SU-DHL-6 (cell line): Measurements from ENCODE around the gene SREBF2.

Source experiments
- H2AFZ ChIP-seq: fragments of 200-600 bp; sonication (generic); 2 replicates; pipeline ENCODE4 v1.6.1; 2014; ENCODE audit warnings: low read depth, mild to moderate bottlenecking, moderate library complexity, mixed read lengths, antibody characterized with exemption, low read length; ENCODE audit not compliant: severe bottlenecking
- H3F3A ChIP-seq: fragments of 200-600 bp; shearing (Covaris generic); 2 replicates; pipeline ENCODE4 v1.6.0; 2016; ENCODE audit warnings: antibody characterized with exemption, mild to moderate bottlenecking; ENCODE audit not compliant: insufficient read depth
- H3K27ac ChIP-seq: fragments of 200-600 bp; sonication (generic); 2 replicates; pipeline ENCODE4 v1.5.1; 2016; ENCODE audit warnings: low read depth, mild to moderate bottlenecking, low read length, moderate library complexity, mixed read lengths
- H3K27me3 ChIP-seq: fragments of 200-600 bp; sonication (generic), shearing (Covaris generic); 2 replicates; pipeline ENCODE4 v1.6.0; 2014; ENCODE audit warnings: mild to moderate bottlenecking, low read length
- H3K36me3 ChIP-seq: fragments of 200-600 bp; sonication (generic); 2 replicates; pipeline ENCODE4 v1.6.1; 2014; ENCODE audit warnings: mild to moderate bottlenecking, low read length, mixed read lengths
- H3K4me2 ChIP-seq: fragments of 300-600, 200-600 bp; shearing (Covaris generic), sonication (generic); 2 replicates; pipeline ENCODE4 v1.6.0; 2014; ENCODE audit warnings: low read length, low read depth, mild to moderate bottlenecking; ENCODE audit not compliant: poor library complexity, severe bottlenecking
- H3K4me3 ChIP-seq: fragments of 200-600 bp; sonication (generic); 2 replicates; pipeline ENCODE4 v1.5.1; 2014; ENCODE audit warnings: antibody characterized with exemption, low read length, mild to moderate bottlenecking, mixed read lengths; ENCODE audit not compliant: insufficient read depth, poor library complexity, severe bottlenecking
- H3K79me2 ChIP-seq: fragments of 200-600 bp; sonication (generic); 2 replicates; pipeline ENCODE4 v1.6.1; 2014; ENCODE audit warnings: mild to moderate bottlenecking, low read length, moderate library complexity; ENCODE audit not compliant: insufficient read depth
- H3K9ac ChIP-seq: fragments of 200-600 bp; sonication (generic); 2 replicates; pipeline ENCODE4 v1.7.0; 2014; ENCODE audit warnings: mild to moderate bottlenecking, low read length
- H3K9me2 ChIP-seq: fragments of 200-600 bp; sonication (generic); replicated peaks from 2 replicates; pipeline ENCODE4 v1.6.1; 2014; ENCODE audit warnings: low read length; ENCODE audit not compliant: insufficient read depth
- H3K9me3 ChIP-seq: fragments of 200-600 bp; sonication (generic); 2 replicates; pipeline ENCODE4 v1.6.1; 2014; ENCODE audit warnings: low read length, mixed read lengths; ENCODE audit not compliant: insufficient read depth
- H4K20me1 ChIP-seq: fragments of 200-600 bp; sonication (generic); 2 replicates; pipeline ENCODE4 v1.6.1; 2014; ENCODE audit warnings: low read depth, mild to moderate bottlenecking, antibody characterized with exemption, low read length, moderate library complexity, mixed read lengths
- EZH2phosphoT487 ChIP-seq: fragments of 200-600 bp; sonication (generic), shearing (Covaris generic); conservative IDR thresholded peaks from 2 replicates; pipeline ENCODE4 v1.6.1; 2018; ENCODE audit warnings: mild to moderate bottlenecking, antibody characterized with exemption, low read length, moderate library complexity, mixed read lengths
- TF ChIP-seq, protein P1 (sequence below): fragments of 200-600 bp; sonication (generic); IDR thresholded peaks from one replicate; pipeline ENCODE4 v1.5.1; 2017; ENCODE audit warnings: antibody characterized with exemption, mild to moderate bottlenecking, low read length, moderate library complexity; ENCODE audit not compliant: insufficient read depth, poor library complexity, severe bottlenecking

SREBF2 gene

DNA sequence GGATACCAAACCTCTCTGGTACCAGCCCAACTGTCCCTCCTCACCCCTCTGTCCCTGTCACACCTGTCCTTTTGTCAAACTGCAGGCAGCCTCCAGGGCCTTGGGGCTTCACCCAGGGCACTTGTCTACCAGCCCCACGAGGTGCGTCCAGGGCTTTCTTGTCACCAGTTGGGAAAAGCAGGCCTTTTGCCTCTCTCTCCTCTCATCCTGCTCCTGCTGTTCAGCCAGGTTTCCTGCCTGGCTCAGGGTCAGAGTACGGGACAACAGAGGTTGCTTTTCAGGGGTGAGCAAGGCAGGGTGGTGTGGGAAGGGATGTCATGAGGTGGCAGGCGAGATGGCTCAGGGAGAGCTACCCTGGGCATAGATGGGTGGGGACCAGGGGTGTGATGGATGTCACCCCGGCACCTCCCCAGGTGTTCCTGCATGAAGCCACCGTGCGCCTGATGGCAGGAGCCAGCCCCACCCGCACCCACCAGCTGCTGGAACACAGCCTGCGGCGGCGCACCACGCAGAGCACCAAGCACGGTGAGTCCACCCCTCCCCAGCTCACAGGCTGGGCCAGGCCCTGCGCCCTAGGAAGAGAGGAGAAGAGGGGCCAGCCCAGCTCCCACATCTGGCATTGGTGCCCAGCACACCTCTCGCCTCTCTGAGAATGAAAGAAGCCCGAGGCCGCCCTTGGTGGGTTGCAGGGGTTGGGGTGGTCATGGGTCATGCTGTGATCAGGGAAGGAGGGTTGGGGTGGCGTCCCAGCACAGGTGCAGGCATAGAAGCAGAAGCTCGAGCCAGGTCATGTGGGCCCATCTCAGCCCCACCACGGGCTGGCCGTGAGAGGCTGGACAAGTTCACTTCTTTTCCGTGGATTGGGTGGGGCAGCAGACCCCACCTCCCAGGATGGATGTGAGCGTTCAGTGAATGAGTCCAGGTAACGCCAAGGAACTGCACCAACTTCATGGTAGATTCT lies 71.8 kb downstream of the SREBF2 start:
- no peaks in the 10 kb centered on the region for H3K9me2 ChIP-seq
- peaks cover 5% of the 10 kb centered on the region for H3K36me3 ChIP-seq
- no peaks in the 10 kb centered on the region for H4K20me1 ChIP-seq
- TF ChIP-seq, protein P1, sequence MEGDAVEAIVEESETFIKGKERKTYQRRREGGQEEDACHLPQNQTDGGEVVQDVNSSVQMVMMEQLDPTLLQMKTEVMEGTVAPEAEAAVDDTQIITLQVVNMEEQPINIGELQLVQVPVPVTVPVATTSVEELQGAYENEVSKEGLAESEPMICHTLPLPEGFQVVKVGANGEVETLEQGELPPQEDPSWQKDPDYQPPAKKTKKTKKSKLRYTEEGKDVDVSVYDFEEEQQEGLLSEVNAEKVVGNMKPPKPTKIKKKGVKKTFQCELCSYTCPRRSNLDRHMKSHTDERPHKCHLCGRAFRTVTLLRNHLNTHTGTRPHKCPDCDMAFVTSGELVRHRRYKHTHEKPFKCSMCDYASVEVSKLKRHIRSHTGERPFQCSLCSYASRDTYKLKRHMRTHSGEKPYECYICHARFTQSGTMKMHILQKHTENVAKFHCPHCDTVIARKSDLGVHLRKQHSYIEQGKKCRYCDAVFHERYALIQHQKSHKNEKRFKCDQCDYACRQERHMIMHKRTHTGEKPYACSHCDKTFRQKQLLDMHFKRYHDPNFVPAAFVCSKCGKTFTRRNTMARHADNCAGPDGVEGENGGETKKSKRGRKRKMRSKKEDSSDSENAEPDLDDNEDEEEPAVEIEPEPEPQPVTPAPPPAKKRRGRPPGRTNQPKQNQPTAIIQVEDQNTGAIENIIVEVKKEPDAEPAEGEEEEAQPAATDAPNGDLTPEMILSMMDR, result no peak
- TF ChIP-seq EZH2phosphoT487, result no peak
- H3K27me3 ChIP-seq, result no peaks in the 10 kb centered on the region
- no peak overlapping the region for H3K4me3 ChIP-seq
- H3K9ac ChIP-seq, result no peak overlapping the region
- H2AFZ ChIP-seq, result no peak overlapping the region
- peaks cover 4% of the 10 kb centered on the region; the same call in 1 of the 2 replicates for H3F3A ChIP-seq
- H3K27ac ChIP-seq, result no peak overlapping the region
- H3K9me3 ChIP-seq, result no peaks in the 10 kb centered on the region
- H3K4me2 ChIP-seq, result no peak overlapping the region
- no peaks in the 10 kb centered on the region for H3K79me2 ChIP-seq

DNA sequence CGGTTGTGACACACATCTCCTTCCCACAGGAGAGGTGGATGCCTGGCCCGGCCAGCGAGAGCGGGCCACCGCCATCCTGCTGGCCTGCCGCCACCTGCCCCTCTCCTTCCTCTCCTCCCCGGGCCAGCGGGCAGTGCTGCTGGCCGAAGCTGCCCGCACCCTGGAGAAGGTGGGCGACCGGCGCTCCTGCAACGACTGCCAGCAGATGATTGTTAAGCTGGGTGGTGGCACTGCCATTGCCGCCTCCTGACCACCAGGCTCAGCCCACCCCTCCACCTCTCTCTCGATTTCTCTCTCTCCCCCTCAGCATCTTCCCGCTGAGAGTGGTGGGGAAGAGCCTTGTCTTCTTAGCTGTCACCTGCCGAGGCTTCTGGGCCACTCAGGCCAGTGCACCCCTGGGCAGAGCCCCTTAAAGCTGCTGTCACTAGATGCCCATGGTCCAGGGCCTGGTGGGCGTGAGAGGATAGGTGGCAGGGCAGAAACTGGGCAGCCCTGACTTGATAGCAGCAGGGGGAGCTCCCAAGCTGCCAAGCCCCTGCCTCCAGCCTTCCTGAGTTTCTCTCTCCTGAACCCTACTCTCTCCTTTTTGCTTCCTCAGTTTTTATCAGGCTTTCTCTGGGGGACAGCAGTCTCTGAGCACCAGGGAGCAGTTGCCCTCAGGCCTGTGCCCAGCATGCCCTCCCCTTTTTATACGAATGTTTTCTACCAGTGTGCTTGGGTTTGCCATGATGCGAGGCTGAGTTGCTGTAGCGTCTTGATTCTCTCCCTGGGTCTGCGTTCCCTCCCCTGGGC lies 72.7 kb downstream of the SREBF2 start:
- Histone ChIP-seq H3F3A (peaks cover 4% of the 10 kb centered on the region; the same call in 1 of the 2 replicates), H2AFZ (no peak overlapping the region), H3K9me3 (no peaks in the 10 kb centered on the region), H3K9me2 (no peaks in the 10 kb centered on the region), H3K9ac (no peak overlapping the region), H3K79me2 (no peaks in the 10 kb centered on the region), H3K36me3 (peaks cover 3% of the 10 kb centered on the region; the same call in 1 of the 2 replicates), H3K4me2 (no peak overlapping the region), H3K4me3 (no peak overlapping the region), H3K27ac (no peak overlapping the region), H4K20me1 (no peaks in the 10 kb centered on the region), H3K27me3 (no peaks in the 10 kb centered on the region)
- TF ChIP-seq EZH2phosphoT487, result no peak
- TF ChIP-seq, protein P1, result no peak

DNA sequence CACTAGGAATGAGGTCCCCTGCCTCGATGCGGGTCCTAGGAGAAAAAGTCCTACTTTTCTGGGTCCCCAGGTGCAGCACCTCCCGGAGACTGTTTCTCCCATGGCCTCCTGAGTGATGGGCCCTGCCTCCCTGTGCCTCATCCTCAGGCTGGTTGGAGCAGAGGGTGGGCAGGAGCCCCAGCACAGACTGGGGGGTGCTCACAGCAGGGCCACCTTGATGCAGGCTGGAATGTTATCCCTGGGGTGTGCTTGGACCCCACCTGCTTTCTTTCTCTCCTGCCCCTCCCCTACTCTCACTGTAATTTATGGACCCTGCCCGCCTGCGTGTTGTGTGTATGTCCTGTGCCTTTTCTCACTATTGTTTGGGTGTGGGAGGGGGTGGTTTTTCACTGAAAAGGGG lies 73.9 kb downstream of the SREBF2 start:
- Histone ChIP-seq H3K27ac (no peak overlapping the region), H3K4me2 (no peak overlapping the region), H3K36me3 (peaks cover 3% of the 10 kb centered on the region; the same call in 1 of the 2 replicates), H2AFZ (no peak overlapping the region), H3F3A (peaks cover 4% of the 10 kb centered on the region; the same call in 1 of the 2 replicates), H3K79me2 (no peaks in the 10 kb centered on the region), H3K9me2 (no peaks in the 10 kb centered on the region), H4K20me1 (no peaks in the 10 kb centered on the region), H3K9me3 (no peaks in the 10 kb centered on the region), H3K4me3 (no peak overlapping the region), H3K27me3 (no peaks in the 10 kb centered on the region), H3K9ac (no peak overlapping the region)
- no peak for TF ChIP-seq EZH2phosphoT487
- TF ChIP-seq, protein P1, result no peak
